HG03521 (cell line): ENCODE data around the gene CTXN1.
"Not testable (repeated sequence)": the region's sequence is repeated elsewhere in the genome, so short reads cannot be mapped to it uniquely, and the experiment has no call there.

Experiments used
- ATAC-seq: cut with Tn5 transposase; IDR thresholded peaks from one replicate; pipeline ENCODE4 v1.9.1; 2021; ENCODE audit warnings: mild to moderate bottlenecking, moderate library complexity; ENCODE audit not compliant: unreplicated experiment

The CTXN1 gene

DNA sequence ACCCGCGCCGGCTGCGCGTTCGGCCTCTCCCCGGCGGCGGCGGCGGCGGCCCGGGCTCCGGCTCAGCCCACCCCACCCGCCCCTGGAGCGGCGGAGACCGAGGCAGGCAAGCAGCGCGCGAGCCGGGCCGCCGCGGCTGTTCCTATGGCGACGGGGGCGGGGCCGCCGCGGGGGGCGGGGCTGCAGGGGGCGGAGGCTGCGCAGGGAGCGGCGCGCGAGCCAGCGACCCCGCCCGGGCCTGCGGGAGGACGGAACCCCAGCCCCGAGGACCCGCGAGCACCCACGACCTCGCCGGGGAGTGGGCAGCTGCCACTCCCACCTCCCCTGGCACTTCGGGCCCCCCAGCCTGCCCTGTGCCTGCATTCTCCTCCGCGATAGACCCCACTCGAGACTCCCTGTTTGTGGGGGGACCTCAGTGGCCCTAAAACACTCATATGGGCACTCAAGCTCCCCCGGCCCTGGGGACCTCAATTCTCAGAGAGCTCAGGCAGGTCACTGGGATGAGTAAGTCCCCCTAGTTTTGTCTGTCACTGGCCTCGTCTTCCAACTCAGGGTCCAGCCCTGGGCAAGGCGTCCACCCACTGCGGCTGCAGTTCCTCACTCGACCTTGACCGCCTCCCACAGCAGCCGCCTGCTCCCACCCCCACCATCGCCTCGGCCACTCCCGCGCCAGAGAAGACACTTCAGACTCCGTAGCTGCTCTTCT, at the start of gene CTXN1:
TSS of gene CTXN1 (minus strand) at position 115 of the 706 bp plus-strand sequence. CDS start 597 bp downstream, outside the sequence.
- ATAC-seq = peak; percentile 37

DNA sequence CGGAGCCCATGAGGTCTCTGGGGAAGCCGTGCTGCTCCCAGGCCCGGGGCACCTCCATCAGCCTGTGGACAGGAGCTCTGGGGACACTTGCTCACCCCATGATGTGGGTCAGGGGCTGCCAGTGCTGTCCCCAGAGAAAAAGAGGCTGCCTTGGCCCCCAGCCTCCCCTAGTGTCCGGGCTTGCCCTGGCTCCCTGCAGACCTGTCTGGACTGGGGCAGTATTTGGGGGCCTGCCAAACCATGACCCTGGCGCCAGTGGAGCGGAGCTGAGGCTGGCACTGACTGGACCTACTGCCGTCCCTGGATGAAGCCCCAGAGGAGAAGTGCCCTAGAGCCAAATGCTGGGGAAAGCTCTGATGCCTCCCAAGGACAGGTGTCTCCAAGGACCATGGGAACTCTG, 49.1 kb upstream of the CTXN1 start:
- no peak for ATAC-seq

DNA sequence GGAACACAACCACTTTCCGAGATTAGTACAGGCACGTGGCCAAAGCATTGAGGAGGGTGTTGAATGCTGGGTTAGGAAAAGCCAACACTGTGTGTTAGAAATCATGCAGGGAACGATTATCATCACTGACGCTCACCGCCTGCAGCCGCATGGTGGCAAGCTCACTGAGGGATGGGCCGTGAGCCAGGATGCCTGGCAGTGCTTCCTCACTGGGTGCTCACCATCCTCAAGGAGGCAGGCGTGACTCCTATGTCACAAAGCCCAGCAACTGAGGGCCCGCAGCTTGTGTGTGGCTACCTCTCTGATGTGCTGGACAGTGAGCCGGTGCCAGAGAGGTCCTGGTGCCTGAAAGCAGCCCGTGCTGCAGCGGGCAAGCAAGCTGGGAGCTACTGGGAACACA, 47.9 kb upstream of the CTXN1 start:
- no peak for ATAC-seq

DNA sequence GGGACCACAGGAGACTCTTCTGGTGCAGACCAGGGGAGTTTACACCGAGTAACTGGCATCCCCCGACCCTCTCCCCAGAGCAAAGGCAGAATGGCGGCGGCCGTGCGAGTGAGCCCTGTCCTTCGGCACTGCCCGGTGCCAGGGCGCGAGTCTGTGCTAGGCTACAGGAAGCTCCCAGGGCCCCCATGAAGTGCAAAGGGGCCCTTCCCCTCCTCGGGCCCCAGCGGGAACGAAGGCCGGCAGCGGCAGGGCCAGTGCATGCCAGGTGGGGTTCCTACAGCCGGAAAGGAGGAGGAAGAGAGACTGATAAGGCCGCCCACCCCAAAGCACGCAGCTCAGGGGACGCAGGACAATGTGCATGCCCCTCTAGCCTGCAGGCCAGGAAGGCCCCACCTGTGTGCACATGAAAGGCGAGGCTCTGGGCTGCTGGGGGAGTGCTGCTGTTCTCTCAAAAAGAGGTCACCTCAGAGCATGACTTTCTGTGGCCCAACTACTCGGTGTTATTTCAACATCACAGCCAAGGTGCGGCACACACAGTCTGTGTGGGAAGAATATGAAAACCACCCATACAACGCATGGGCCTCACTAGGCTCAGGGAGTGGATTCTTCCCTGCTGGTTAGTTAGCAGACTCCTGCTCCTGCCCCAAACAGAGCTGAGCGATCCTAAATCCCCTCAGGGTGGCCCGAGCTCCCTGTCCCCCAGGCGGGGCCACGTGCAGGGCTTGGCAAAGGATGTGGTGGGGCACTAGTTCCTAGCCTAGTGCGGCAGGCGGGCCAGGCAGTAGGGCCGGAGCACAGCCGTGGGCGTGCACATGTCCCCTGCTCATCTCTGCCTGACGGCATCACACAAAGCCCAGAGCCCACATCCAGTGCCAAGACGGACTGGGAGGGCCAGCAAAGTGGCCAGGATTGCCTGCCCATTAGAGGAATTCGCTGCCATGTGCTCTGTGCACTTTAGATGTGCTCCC, 45.9 kb upstream of the CTXN1 start:
- no peak for ATAC-seq

DNA sequence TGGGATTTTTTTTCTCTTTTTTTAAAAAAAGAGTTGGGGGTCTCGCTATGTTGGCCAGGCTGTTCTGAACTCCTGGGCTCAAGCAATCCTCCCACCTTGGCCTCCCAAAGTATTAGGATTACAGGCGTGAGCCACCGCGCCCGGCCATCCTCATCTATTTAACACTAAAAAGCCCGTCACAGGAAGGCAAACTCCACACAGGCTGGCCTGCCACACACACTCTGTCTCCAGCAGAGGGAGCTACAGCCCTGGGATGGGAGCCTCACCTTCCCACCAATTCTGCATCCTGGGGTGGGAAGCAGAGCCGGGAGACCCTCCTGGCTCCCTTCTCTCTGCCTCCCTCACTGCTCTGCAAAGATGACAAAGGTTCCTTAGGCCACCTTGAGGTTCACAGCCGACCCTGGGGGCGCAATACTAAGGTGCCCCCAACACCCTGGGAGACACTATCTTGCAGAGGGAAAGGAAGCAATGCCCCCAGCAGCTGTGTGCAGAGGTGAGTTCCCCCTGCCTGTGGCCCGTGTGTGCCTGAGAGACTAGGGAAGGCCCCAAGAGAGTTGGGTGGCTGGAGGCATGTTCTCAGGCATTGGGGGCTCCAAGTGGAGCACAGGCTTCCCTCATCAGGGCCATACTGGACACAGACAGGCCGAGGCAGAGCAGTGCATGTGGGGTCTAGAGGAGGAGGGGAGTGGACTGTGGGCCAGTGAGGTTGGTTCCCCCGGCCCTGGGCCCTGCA, 44.9 kb upstream of the CTXN1 start:
- no peak for ATAC-seq

DNA sequence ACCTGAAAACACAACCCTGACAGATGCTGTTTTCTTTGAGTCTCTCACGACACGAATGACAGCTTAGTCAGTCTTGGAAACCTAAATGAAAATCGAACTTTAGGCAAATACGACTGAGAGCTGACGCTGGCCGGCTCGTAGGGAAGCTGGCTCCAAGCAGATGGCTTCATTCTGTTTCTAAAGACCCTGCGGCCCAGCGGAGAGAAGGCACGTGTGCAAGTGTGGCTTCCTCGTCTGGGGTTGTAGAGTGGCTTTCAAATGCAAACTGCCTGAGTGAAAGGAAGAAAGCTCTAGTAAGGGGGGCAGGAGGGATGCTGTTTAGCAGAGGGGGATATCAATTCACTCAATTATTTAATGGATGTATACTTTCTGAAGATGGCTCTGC, 43.6 kb upstream of the CTXN1 start:
- ATAC-seq = no peak

DNA sequence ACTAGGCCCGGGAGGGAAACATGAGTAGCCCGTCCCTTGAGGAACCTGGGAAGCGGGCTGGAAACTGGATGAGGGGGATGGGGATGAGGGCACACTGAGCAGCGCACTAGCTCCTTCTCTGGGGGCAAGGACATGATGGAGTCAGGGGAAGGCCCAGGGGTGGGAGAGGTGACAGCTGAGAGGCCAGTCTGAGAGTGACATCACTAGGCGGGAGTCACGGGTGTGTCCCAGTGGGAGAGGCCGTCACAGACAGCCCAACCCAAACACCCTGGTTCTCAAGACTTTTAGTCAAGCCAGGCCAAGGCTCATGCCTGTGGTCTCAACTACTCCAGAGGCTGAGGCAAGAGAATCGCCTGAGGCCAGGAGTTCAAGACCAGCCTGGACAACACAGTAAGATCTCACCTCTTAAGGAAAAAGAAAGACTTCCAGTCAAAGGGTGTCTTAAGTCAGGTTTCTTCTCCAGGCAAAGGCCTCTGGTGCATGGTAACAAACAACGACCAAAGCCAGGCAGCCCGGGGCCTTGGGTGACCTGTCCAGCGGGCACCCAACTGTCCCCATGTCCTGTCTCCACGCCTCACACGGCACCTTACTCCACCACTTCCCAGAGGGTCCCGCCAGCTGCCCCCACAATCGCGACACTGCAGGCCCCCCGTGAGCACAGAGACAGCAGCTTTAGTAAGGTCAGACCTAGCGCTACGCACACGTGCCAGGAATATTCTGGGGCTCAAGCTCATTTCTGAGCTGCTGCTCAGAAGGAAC, 43.0 kb upstream of the CTXN1 start:
- ATAC-seq = no peak

DNA sequence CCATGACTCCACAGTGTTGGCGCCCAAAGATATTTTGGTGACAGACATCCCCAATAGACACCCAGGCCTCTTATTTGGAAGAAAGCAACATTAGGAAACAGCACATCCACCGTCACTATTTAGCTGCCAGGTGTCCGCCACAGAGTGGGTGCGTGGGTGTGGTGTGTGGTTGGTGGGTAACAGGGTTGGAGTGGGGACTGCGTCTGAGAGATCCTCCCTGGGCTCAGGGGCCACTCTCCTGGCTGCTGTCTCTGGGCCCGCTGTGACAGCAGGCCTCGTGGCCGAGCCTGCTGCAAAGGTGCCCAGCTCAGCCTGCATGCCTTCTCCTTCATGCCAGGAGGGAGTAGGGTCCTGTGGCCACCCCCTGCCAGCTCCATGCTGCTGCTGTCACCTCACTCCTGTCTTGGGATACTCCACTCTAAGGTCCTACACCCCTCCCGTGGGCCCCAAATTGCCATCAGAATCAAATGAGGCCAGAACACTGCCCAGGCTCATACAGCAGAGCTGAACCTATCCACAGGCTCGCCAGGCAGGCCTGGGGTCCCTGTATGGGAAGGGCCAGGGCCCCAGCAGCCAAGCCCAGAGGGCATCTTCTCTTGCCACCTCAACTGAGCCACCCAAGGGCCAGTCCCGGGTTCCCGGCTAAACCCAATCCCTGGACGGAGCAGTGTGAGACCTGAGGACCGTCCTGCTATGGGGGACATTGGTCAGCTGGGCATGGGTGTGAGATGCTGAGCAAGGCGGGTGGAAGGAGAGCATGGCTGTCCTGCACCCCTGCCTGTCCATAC, 42.3 kb upstream of the CTXN1 start:
- no peak for ATAC-seq

DNA sequence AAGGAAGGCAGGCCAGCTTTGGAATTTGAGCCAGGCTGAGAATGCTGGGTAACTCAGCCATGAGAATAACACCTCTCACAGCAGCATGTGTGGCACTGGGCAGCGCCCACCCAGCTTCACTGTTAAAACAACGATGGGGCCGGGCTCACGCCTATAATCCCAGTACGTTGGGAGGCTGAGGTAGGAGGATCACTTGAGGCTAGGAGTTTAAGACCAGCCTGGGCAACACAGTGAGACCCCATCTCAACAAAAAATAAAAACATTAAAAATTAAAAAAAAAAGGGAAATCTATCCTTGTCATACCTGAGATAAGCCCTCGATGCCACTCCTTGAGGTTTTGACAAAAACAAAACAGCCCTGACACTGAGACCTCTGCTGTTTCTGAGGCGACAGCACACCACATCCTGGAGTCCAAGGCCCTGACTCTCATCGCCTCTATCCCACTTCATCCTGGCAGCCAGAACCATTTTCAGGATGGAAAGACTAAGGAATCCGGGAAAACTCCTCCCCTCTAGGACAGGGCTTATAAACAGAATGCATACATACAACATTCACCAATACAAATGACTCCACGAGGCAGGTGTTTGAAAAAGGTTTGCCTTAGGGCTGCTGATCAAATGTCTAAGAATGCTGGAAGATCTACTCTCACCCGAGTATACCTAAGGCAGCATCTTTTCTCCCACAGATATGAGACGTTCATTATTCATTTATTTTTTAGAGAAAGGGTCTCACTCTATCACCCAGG, 40.2 kb upstream of the CTXN1 start:
- ATAC-seq = no peak

DNA sequence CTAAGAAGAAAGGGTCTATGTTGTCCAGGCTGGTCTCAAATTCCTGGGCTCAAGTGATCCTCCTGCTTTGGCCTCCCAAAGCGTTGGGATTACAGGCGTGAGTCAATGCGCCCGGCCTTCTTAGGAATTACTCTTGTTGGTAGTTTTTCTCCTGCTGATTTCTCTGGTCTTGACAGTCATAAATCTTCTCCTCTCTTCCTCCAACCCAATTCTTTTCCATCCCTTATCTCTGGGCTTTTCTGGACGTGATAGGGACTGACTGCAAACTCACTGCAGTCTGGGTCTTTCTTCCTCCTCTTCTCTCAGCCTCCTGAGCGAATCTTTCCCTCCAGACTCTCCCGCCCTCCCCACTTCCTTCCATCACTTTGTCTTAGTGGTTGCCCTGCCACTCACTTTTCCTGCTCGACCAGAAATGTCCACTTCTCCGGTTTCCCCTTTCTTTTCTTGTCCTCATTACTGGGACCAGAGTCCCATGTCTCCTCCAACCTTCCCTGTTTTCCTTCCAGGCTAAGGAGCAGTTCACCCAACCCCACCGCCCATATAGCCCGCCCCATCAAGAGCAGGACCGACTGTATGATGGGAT, 39.4 kb upstream of the CTXN1 start:
- ATAC-seq = no peak

DNA sequence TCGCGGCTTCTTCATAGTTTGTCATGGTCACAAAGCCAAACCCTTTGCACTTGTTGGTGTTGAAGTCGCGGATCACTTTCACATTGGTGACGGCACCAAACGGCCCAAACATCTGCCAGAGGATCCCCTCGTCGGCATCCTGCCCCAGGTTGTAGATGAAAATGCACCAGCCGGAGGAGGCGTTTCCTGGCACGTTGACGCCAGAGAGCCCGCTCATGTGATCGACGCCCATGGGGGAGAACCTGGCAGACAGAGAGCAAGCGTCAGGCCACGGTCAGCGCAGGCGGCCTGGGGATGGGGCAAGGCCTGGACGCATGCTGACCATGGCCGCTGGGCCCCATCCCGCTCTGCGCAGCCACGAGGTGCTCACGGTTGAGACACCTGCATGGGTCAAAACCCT, 37.6 kb upstream of the CTXN1 start:
- no peak for ATAC-seq

DNA sequence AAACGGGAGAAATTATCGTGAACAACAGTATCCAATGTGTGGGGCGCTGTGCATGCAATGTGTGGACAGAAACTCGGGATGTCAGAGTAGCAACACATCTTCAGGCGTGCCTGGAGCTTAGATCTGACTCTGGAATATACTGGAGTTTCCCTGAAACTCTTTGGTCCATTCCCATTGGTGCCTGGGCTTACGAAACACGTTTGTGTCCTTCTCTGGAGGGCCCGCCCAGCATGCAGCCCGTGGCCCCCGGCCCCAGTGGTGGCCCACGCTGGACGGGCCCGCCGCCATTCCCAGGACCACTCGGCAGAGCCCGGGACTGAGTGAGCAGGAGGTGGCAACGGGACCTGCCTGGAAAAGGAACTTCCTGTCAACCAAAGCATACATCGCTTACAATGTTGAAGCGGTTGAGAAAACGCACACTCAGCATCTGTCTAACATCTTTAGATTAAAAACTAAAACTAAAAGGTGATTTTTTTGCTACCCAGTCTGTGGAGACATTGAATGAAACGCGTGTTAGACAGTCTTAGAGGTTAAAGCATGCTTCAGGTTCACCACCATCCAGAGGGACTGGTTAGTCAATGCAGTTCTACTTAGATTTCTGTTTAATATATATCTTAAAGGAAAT, 36.8 kb upstream of the CTXN1 start:
- ATAC-seq = no peak

DNA sequence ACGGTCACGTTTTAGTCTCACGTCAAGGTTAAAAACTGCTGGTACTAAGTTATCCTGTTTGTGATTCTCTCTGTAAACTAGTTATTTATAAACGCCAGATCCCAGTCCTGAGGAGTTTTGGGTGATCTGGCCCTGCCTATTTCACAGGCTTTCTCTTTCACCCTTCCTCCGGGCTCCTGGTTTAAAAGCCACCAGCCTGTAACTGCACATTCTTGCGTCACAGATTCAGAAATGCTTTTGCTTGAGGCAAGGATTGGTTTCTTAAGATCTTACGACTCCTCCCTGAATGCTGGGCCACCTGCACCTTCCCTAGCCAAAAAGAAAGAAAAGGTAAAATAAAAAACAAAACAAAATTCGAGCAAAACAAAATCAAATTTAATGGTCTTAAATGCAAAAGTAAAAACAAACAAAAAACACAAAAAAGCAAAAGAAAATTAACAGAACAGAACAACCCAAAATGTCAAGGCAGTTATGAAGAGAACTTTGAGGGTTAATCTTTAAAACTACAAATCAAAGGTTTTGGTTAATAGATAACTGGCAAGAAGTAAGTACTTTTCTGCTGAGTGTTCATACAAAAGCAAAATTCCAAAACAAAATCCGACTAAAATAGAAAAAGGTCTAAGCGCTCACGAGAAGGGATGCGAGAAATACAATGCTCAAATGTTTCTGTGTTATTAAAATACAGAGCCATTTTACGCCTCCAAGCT, 36.1 kb upstream of the CTXN1 start:
- no peak for ATAC-seq

DNA sequence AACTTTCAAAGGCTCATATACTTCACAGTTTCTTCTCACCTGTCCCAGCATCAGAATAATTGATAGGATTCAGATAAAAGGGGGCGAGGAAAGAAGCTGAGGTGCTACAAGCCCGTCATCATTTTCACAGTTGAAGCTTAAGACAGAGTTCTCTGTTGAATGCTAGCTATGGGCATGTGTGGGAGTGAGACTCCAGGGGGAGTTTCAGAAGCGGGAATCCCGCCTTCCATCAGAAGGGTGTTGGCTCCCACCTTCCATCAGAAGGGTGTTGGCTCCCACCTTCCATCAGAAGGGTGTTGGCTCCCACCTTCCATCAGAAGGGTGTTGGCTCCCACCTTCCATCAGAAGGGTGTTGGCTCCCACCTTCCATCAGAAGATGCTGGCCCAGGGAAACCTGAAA, 35.1 kb upstream of the CTXN1 start:
- not testable (repeated sequence) for ATAC-seq

DNA sequence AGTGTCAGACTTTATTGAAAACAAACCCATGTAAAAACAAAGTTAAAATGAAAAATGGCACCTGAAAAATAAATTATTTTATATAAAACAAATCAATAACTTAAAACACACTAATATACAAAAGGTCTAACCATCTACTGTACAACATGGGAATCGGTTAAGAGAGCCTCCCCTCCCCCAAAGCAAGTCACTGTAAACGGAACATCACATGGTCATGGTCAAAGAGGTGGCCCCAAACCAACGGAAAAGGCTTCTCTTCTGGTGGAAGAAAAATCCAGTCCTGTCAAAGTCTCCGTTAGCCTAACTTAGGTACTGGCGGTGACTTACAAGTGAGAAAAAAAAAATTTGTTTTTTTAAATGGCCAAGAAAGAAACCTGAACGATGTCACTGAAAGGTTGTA, 33.3 kb upstream of the CTXN1 start:
- ATAC-seq = no peak

DNA sequence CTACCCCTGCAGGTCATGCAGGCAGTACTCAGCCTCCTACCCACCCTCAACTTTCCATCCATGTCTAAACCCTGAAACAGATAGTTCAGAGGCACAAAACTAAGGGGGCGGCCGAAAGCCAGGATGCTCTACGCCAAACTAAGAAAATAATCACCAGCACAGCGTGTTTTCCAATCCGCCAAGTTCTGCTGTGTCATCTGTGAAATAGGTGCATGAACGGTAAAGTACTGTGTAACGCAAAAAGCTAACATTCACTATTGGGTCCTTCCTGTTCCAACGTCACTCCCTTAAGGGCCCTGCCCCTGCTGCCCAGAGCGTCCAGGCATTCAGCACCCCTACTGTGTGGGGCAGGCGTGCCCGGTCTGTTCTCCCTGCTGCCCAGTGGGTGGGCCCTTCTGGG, 29.8 kb upstream of the CTXN1 start:
- no peak for ATAC-seq

DNA sequence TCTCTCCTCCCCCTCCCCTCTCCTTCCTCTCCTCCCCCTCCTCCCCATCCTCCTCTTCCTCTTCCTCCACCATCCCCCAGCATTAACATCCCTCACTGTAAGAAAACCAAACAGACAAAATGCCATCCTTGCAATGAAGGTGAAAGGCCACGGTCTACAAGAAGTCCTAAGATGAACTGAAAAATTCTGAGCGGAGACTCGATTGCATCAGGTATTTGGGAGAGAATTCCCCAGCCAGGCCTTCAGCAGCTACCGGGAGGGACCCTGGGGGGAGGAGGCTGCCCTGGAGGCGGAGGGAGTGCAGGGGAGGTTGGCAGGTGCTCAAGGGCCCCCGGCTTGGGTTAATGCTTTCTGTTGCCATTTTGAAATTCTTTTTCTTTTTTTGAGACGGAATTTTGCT, 27.6 kb upstream of the CTXN1 start:
- ATAC-seq = no peak

DNA sequence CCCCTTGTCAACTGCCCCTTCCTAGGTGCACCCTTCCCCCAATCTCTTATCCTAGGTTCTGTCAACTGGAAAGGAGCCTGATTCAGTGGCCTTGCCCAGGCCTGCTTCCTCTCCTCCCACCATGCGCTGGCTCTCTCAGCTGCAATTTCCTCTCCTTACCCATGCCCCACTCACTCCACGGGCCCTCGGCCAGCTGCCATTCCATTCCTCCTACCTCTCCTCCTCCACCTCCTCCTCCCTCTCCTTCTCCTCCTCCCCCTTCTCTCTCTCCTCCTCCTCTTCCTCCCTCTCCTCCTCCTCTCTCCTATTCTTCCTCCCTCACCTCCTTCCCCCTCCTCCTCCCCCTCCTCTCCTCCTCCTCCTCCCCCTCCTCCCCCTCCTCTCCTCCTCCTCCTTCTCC, 27.1 kb upstream of the CTXN1 start:
- no peak for ATAC-seq
